ENCODE results near the gene UBXN10. TPM values are rescaled to one million over a fixed set of nuclear protein-coding genes. Genes with fewer than 3 reads are reported as not detected.
"Not testable (repeated sequence)": the region's sequence is repeated elsewhere in the genome, so short reads cannot be mapped to it uniquely, and the experiment has no call there.

Gene UBXN10
- polyA plus RNA-seq, 12 donors = 0.05 to 0.76 (median 0.23) TPM; not detected in 2

- DNase-seq = no peak
Observed at GRCh38 chr1:20200966-20201365, 15.1 kb downstream of the UBXN10 start.

GRCh38 chr1:20202166-20202565 is 16.3 kb downstream of the UBXN10 start:
- no peak for DNase-seq

- DNase-seq = no peak
Observed at GRCh38 chr1:20207546-20207945, 21.6 kb downstream of the UBXN10 start.

- DNase-seq = no peak
Observed at GRCh38 chr1:20209471-20209870, 23.6 kb downstream of the UBXN10 start.

- no peak for DNase-seq
Observed at GRCh38 chr1:20210736-20211460, 25.0 kb downstream of the UBXN10 start.

- no peak for DNase-seq
Observed at GRCh38 chr1:20211511-20211931, 25.6 kb downstream of the UBXN10 start.

GRCh38 chr1:20212085-20212684 is 26.3 kb downstream of the UBXN10 start:
- DNase-seq = no peak

- no peak for DNase-seq
Observed at GRCh38 chr1:20212685-20213331, 26.9 kb downstream of the UBXN10 start.

GRCh38 chr1:20215716-20216115 is 29.8 kb downstream of the UBXN10 start:
- DNase-seq = no peak

GRCh38 chr1:20216574-20216973 is 30.7 kb downstream of the UBXN10 start:
- DNase-seq = no peak

GRCh38 chr1:20219053-20219452 is 33.2 kb downstream of the UBXN10 start:
- DNase-seq = not testable (repeated sequence)

- no peak for DNase-seq
Observed at GRCh38 chr1:20220036-20220435, 34.1 kb downstream of the UBXN10 start.

- DNase-seq = no peak
Observed at GRCh38 chr1:20223106-20223505, 37.2 kb downstream of the UBXN10 start.

GRCh38 chr1:20223551-20224419 is 37.9 kb downstream of the UBXN10 start:
- no peak for DNase-seq

GRCh38 chr1:20224546-20224945 is 38.6 kb downstream of the UBXN10 start:
- no peak for DNase-seq

- DNase-seq = no peak
Observed at GRCh38 chr1:20227704-20228103, 41.8 kb downstream of the UBXN10 start.

- DNase-seq = no peak
Observed at GRCh38 chr1:20228314-20228825, 42.5 kb downstream of the UBXN10 start.

GRCh38 chr1:20229171-20229570 is 43.3 kb downstream of the UBXN10 start:
- no peak for DNase-seq

- DNase-seq = not testable (repeated sequence)
Observed at GRCh38 chr1:20232564-20232963, 46.7 kb downstream of the UBXN10 start.

- no peak for DNase-seq
Observed at GRCh38 chr1:20233394-20233793, 47.5 kb downstream of the UBXN10 start.

GRCh38 chr1:20233866-20234265 is 48.0 kb downstream of the UBXN10 start:
- no peak for DNase-seq
